Measurements from ENCODE around the gene GALNT7.

The GALNT7 gene

GRCh38 chr4:173334891-173335752 lies 166.5 kb downstream of the GALNT7 start:
- TF ChIP-seq REST (IDR thresholded peaks at IDR 0.05; ENCODE audit: insufficient read depth in 1 of 2, low read depth in 2 of 2, low read length in 2 of 2) (0 out of 4 replicates have a peak, but pooled peaks of 1 of the 2 experiments have one; percentile 17), SIN3A (IDR thresholded peaks at IDR 0.05; ENCODE audit: borderline replicate concordance, insufficient read depth, low read length) (peak; percentile 81; the same call in 1 of the 2 replicates), FOXP2 (optimal IDR thresholded peaks at IDR 0.05; ENCODE audit: borderline replicate concordance, extremely low read depth, extremely low read length, insufficient read depth) (peak; percentile 75), TAF1 (IDR thresholded peaks at IDR 0.05; ENCODE audit: borderline replicate concordance, insufficient read depth, low read length) (no peak), POLR2AphosphoS5 (IDR thresholded peaks at IDR 0.05; ENCODE audit: low read depth, low read length) (peak; percentile 62; the same call in 1 of the 2 replicates)

GRCh38 chr4:173337463-173337862 lies 168.9 kb downstream of the GALNT7 start:
- no peak for TF ChIP-seq TAF1 (IDR thresholded peaks at IDR 0.05; ENCODE audit: borderline replicate concordance, insufficient read depth, low read length)
- no peak for TF ChIP-seq POLR2AphosphoS5 (IDR thresholded peaks at IDR 0.05; ENCODE audit: low read depth, low read length)
- no peak for TF ChIP-seq REST (IDR thresholded peaks at IDR 0.05; ENCODE audit: insufficient read depth in 1 of 2, low read depth in 2 of 2, low read length in 2 of 2)
- TF ChIP-seq SIN3A (IDR thresholded peaks at IDR 0.05; ENCODE audit: borderline replicate concordance, insufficient read depth, low read length): no peak

GRCh38 chr4:173343832-173344397 lies 175.3 kb downstream of the GALNT7 start:
- TF ChIP-seq FOXP2 (optimal IDR thresholded peaks at IDR 0.05; ENCODE audit: borderline replicate concordance, extremely low read depth, extremely low read length, insufficient read depth) (no peak), SIN3A (IDR thresholded peaks at IDR 0.05; ENCODE audit: borderline replicate concordance, insufficient read depth, low read length) (no peak), REST (IDR thresholded peaks at IDR 0.05; ENCODE audit: insufficient read depth in 1 of 2, low read depth in 2 of 2, low read length in 2 of 2) (no peak), TAF1 (IDR thresholded peaks at IDR 0.05; ENCODE audit: borderline replicate concordance, insufficient read depth, low read length) (no peak), POLR2AphosphoS5 (IDR thresholded peaks at IDR 0.05; ENCODE audit: low read depth, low read length) (no peak)

GRCh38 chr4:173345648-173346047 lies 177.0 kb downstream of the GALNT7 start:
- no peak for TF ChIP-seq TAF1 (IDR thresholded peaks at IDR 0.05; ENCODE audit: borderline replicate concordance, insufficient read depth, low read length)
- no peak for TF ChIP-seq POLR2AphosphoS5 (IDR thresholded peaks at IDR 0.05; ENCODE audit: low read depth, low read length)
- no peak for TF ChIP-seq FOXP2 (optimal IDR thresholded peaks at IDR 0.05; ENCODE audit: borderline replicate concordance, extremely low read depth, extremely low read length, insufficient read depth)
- no peak for TF ChIP-seq SIN3A (IDR thresholded peaks at IDR 0.05; ENCODE audit: borderline replicate concordance, insufficient read depth, low read length)
- no peak for TF ChIP-seq REST (IDR thresholded peaks at IDR 0.05; ENCODE audit: insufficient read depth in 1 of 2, low read depth in 2 of 2, low read length in 2 of 2)

Data from PFSK-1 (cell line).